Hepatocyte (in vitro differentiated cells): ENCODE measurements around the gene LMOD2.

Experiments used
- CTCF ChIP-seq: fragments of 200-600 bp; sonication (generic); IDR thresholded peaks from 2 replicates; pipeline ENCODE4 v1.5.1; 2016; ENCODE audit warnings: antibody characterized with exemption, mild to moderate bottlenecking; ENCODE audit not compliant: poor library complexity
- EZH2 ChIP-seq: fragments of 200-600 bp; sonication (generic); IDR thresholded peaks from 2 replicates; pipeline ENCODE4 v1.6.1; 2016; ENCODE audit warnings: antibody characterized with exemption, mild to moderate bottlenecking, borderline replicate concordance

GRCh38 chr7:123622660-123623386, 32.8 kb upstream of the LMOD2 start:
- no peak for TF ChIP-seq CTCF
- no peak for TF ChIP-seq EZH2
